CD4-positive, alpha-beta T cell (primary cell): ENCODE measurements around the gene SYCE1L. TPM values are rescaled to one million over a fixed set of nuclear protein-coding genes. Genes with fewer than 3 reads are reported as not detected.
A peak's percentile ranks its signal among the peaks of the same experiment; 100 is the strongest.

Experiments
- ATAC-seq: fragments of 200-7000 bp; cut with Tn5 transposase; one replicate; pipeline ENCODE4 v1.10.0; 2022; ENCODE audit warnings: mild to moderate bottlenecking; ENCODE audit not compliant: poor library complexity
- CTCF ChIA-PET: fragments of 350-600 bp; sonication (Branson Sonifier 250); formaldehyde crosslinking; loops from one replicate; lab custom pipeline; 2021; ENCODE audit warnings: antibody characterized with exemption, inconsistent platforms; lab: Charles Lee
- POLR2A ChIA-PET: fragments of 350-600 bp; sonication (Branson Sonifier 250); formaldehyde crosslinking; loops from one replicate; lab custom pipeline; 2021; ENCODE audit warnings: antibody characterized with exemption, inconsistent platforms; lab: Charles Lee
- DNase-seq, 14 experiments: peaks; one replicate each; pipeline ENCODE4 v3.0.0-alpha.2; 2013 to 2020; ENCODE audit warnings: mixed read lengths in 2 of 14
- H3K27ac ChIP-seq, 2 donors: one replicate each; pipeline versions ENCODE4 v1.5.1 to v1.7.0; 2013; ENCODE audit warnings: low read length in 2 of 2, low read depth in 1 of 2, mild to moderate bottlenecking in 1 of 2
- H3K27me3 ChIP-seq, 2 experiments: 1 replicate in 1 of 2; 2 replicates in 1 of 2; pipeline versions ENCODE4 v1.6.1 to v1.7.0; 2013; ENCODE audit warnings: low read length in 2 of 2, control low read depth in 1 of 2, mild to moderate bottlenecking in 1 of 2, moderate library complexity in 1 of 2; ENCODE audit not compliant: insufficient read depth in 2 of 2, control insufficient read depth in 1 of 2
- H3K36me3 ChIP-seq: one replicate; pipeline ENCODE4 v1.6.1; 2013; ENCODE audit warnings: low read length, control low read depth; ENCODE audit not compliant: insufficient read depth
- H3K4me1 ChIP-seq: one replicate; pipeline ENCODE4 v1.6.1; 2013; ENCODE audit warnings: low read length, control low read depth; ENCODE audit not compliant: insufficient read depth
- H3K4me3 ChIP-seq: one replicate; pipeline ENCODE4 v1.5.1; 2013; ENCODE audit warnings: mild to moderate bottlenecking, low read length, moderate library complexity
- H3K9me3 ChIP-seq, 2 experiments: 1 replicate in 1 of 2; 2 replicates in 1 of 2; pipeline versions ENCODE4 v1.6.1 to v1.7.0; 2013; ENCODE audit warnings: low read length in 2 of 2, mild to moderate bottlenecking in 2 of 2, control low read depth in 1 of 2, moderate library complexity in 1 of 2; ENCODE audit not compliant: control insufficient read depth in 1 of 2, insufficient read depth in 1 of 2
- H3K27ac Mint-ChIP-seq: one replicate; pipeline ENCODE4 v1.8.0; 2020; ENCODE audit warnings: mixed read lengths
- H3K27me3 Mint-ChIP-seq: one replicate; pipeline ENCODE4 v1.8.0; 2021; ENCODE audit warnings: mixed read lengths
- H3K36me3 Mint-ChIP-seq: one replicate; pipeline ENCODE4 v1.8.0; 2021; ENCODE audit warnings: low read depth, mixed read lengths
- H3K4me1 Mint-ChIP-seq: one replicate; pipeline ENCODE4 v1.8.0; 2021; ENCODE audit warnings: low read depth, mixed read lengths
- H3K4me3 Mint-ChIP-seq: one replicate; pipeline ENCODE4 v1.8.0; 2020; ENCODE audit warnings: mild to moderate bottlenecking, mixed read lengths
- H3K9me3 Mint-ChIP-seq: one replicate; pipeline ENCODE4 v1.8.0; 2020; ENCODE audit warnings: mixed read lengths
- intact Hi-C, 2 experiments: fragments of 100-400 bp; cut with DNase I in 1 of 2; cut with micrococcal nuclease in 1 of 2; formaldehyde crosslinking; loops; one replicate each; pipeline versions ENCODE4 v1.15.1 to v1.9.0; 2023 to 2025; cut with DNase I, micrococcal nuclease
- total RNA-seq, 174 experiments: library from RNA in 2 of 174; stranded (reverse) in 2 of 174; gene quantifications; one replicate each; pipeline ENCODE4 v1.2.3 and lab custom pipeline; 2021 to 2026
- TF ChIP-seq, protein P1 (sequence below): fragments of 200-600 bp; IDR thresholded peaks from one replicate; pipeline ENCODE4 v1.8.0; 2022; ENCODE audit warnings: antibody characterized with exemption, mild to moderate bottlenecking

Gene SYCE1L
- total RNA-seq, 2 experiments from 2014 or later: 18.8 to 18.9 TPM

DNA sequence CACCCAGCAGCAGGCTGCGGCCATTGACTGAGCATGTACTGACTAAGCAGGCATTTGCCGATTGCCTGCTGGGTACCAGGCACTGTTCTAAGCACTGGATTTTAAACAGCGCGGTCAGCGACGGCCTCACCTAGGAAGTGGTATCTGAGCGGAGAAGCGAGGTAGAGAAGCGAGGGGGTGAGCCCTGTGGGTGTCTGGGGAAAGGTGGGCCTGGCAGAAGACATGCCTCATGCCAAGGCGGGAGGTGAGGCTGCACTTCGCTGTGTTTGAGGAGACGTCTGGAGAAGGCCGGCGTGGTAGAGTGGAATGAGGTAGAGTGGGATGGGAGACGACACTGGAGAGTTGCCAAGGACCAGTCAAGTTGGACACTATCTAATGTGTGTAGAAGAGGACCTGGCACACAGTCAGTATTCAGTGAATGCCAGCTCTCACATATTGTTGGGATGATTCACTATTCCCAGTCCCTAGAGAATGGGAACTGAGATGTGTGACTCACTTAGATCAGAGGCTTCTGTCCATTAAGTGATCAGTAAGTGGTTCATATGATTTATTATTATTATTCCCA lies 14.4 kb downstream of the SYCE1L start:
- Histone ChIP-seq H3K9me3 (no peaks in the 10 kb centered on the region), H3K36me3 (no peaks in the 10 kb centered on the region), H3K4me3 (peak overlapping the region; percentile 85), H3K4me1 (peaks cover 17% of the 10 kb centered on the region), H3K27ac (no peak overlapping the region), H3K27me3 (no peaks in the 10 kb centered on the region)
- ChIA-PET CTCF (no interaction called here), POLR2A (interaction anchor here (2.9 kb wide), 1 partner anchor 23 kb away, joined by 31 read pairs; the partner anchor contains the start of gene MON1B)
- Mint-ChIP-seq H3K4me3 (peak overlapping the region; percentile 96), H3K27ac (peak overlapping the region; percentile 72), H3K9me3 (no peaks in the 10 kb centered on the region), H3K27me3 (no peaks in the 10 kb centered on the region), H3K36me3 (peaks cover 4% of the 10 kb centered on the region), H3K4me1 (peaks cover 16% of the 10 kb centered on the region)
- ATAC-seq (no peak), DNase-seq (no peak)
- TF ChIP-seq, protein P1, sequence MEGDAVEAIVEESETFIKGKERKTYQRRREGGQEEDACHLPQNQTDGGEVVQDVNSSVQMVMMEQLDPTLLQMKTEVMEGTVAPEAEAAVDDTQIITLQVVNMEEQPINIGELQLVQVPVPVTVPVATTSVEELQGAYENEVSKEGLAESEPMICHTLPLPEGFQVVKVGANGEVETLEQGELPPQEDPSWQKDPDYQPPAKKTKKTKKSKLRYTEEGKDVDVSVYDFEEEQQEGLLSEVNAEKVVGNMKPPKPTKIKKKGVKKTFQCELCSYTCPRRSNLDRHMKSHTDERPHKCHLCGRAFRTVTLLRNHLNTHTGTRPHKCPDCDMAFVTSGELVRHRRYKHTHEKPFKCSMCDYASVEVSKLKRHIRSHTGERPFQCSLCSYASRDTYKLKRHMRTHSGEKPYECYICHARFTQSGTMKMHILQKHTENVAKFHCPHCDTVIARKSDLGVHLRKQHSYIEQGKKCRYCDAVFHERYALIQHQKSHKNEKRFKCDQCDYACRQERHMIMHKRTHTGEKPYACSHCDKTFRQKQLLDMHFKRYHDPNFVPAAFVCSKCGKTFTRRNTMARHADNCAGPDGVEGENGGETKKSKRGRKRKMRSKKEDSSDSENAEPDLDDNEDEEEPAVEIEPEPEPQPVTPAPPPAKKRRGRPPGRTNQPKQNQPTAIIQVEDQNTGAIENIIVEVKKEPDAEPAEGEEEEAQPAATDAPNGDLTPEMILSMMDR: no peak
- intact Hi-C loops: loop anchor here (2.0 to 10.0 kb wide), 3 partner anchors 23 to 881 kb away; partner anchors contain the start of genes WWOX (in 2 of the 2), MON1B (in 1 of the 2) and NUDT7 (in 1 of the 2)

DNA sequence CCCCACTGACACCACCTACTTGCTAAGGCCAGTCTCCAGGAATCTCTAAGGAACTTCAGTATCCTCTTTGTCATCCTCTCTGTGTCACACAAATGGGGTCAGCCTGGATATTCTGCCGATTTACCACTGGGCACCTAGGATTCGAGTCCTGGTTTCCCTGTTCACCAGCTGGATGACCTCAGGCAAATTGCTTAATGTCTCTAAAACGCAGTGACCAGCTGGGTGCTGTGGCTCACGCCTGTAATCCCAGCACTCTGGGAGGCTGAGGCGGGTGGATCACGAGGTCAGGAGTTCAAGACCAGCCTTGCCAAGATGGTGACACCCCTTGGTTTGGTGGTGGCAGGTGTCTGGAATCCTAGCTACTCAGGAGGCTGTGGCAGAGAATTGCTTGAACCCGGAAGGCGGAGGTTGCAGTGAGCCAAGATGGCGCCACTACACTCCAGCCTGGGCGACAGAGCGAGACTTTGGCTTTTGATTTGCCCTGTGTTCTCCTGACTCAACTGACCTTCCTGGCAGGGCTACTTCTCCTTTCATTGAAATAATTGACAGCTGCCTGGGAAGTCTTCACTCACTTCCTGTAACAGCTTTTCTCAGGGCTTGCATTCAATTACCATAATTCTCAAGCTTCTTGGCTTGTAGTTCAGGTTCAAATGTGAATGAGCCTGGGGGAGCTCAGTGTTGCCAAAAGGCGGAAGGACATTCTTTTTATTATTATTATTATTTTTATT lies 15.4 kb downstream of the SYCE1L start:
- no peak overlapping the region for H3K27ac Mint-ChIP-seq
- POLR2A ChIA-PET: interaction anchor here (2.9 kb wide), 1 partner anchor 24 kb away, joined by 31 read pairs; the partner anchor contains the start of gene MON1B
- H3K36me3 Mint-ChIP-seq: peaks cover 4% of the 10 kb centered on the region
- H3K4me1 Mint-ChIP-seq: peaks cover 16% of the 10 kb centered on the region
- H3K9me3 Mint-ChIP-seq: no peaks in the 10 kb centered on the region
- no peaks in the 10 kb centered on the region for H3K9me3 ChIP-seq
- peaks cover 17% of the 10 kb centered on the region for H3K4me1 ChIP-seq
- no peak for DNase-seq
- TF ChIP-seq, protein P1: no peak
- H3K36me3 ChIP-seq: no peaks in the 10 kb centered on the region
- no peak for ATAC-seq
- no peaks in the 10 kb centered on the region for H3K27me3 ChIP-seq
- no peak overlapping the region for H3K4me3 ChIP-seq
- H3K27me3 Mint-ChIP-seq: no peaks in the 10 kb centered on the region
- peak overlapping the region; percentile 96 for H3K4me3 Mint-ChIP-seq
- H3K27ac ChIP-seq: no peak overlapping the region
- intact Hi-C loops: loop anchor here (5.0 to 10.0 kb wide), 2 partner anchors 508 to 880 kb away; partner anchors contain the start of genes WWOX (in 2 of the 2) and NUDT7 (in 1 of the 2)
- CTCF ChIA-PET: no interaction called here

DNA sequence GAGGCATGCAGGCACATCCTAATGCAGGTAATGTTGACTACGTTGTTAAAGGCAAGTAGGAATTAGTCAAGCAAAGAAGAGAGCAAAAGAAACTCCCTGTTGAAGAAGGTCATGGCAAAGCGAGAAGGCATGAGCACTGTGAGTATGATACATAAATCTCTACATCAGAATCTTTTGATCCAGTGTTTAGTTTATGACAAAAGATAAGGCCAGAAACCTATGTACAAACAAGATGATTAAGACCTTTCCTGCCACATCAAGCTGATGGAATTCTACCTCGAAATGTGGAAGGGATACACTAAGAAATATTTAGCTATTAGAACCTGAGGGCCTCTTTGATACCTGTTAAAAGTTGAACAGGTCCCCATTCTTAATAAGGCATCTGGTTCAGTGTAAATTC lies 20.2 kb downstream of the SYCE1L start:
- POLR2A ChIA-PET: no interaction called here
- Histone ChIP-seq H3K36me3 (no peaks in the 10 kb centered on the region), H3K4me1 (no peaks in the 10 kb centered on the region), H3K9me3 (no peaks in the 10 kb centered on the region), H3K27ac (no peak overlapping the region), H3K4me3 (no peak overlapping the region), H3K27me3 (no peaks in the 10 kb centered on the region)
- no peak for ATAC-seq
- Mint-ChIP-seq H3K4me1 (no peaks in the 10 kb centered on the region), H3K27ac (no peak overlapping the region), H3K36me3 (no peaks in the 10 kb centered on the region), H3K4me3 (no peak overlapping the region), H3K27me3 (no peaks in the 10 kb centered on the region), H3K9me3 (no peaks in the 10 kb centered on the region)
- CTCF ChIA-PET: no interaction called here
- TF ChIP-seq, protein P1: no peak
- no peak for DNase-seq
- intact Hi-C loops: loop anchor here (10.0 kb wide), 1 partner anchor 875 kb away; the partner anchor contains the start of gene WWOX (in 2 of the 2)
